Left colon (tissue), 2 donors: Measurements from ENCODE around the gene KBTBD2. TPM values are rescaled to one million over a fixed set of nuclear protein-coding genes. Genes with fewer than 3 reads are reported as not detected.
"Not testable (repeated sequence)": the region's sequence is repeated elsewhere in the genome, so short reads cannot be mapped to it uniquely, and the experiment has no call there.

Experiments
- ATAC-seq: fragments of 200-7000 bp; cut with Tn5 transposase; one replicate; pipeline ENCODE4 v1.9.1; 2020; ENCODE audit warnings: mild to moderate bottlenecking, moderate library complexity
- DNase-seq, 2 donors: peaks; one replicate each; pipeline ENCODE4 v3.0.0-alpha.2; 2020
- intact Hi-C, 2 donors: fragments of 100-400 bp; cut with DNase I in 1 of 2; cut with micrococcal nuclease in 1 of 2; formaldehyde crosslinking; loops; one replicate each; pipeline versions ENCODE4 v1.11.2 to v1.14.0; 2022; cut with DNase I, micrococcal nuclease
- long read RNA-seq: library from polyadenylated mRNA; unstranded; transcript quantifications from one replicate; pipeline ENCODE4 v2.0.0, GENCODE V29; 2021
- total RNA-seq, 2 donors: library from RNA; stranded (reverse); fragmentation: NEBNext Ultra II Directional; extraction: Animal tissue kit (Norgen Biotek cat#: 25700); gene quantifications; one replicate each; pipeline ENCODE4 v1.2.1, GENCODE V29; 2021
- donor health status: DM: no; HTN: no; CAD: no.
- donor health status: DM: yes; HTN: yes; CAD: no.

Gene KBTBD2
- total RNA-seq: 10 to 100 TPM; 22.2 to 25.7 TPM
- long read RNA-seq, transcript KBTBD2-201 (4 exons, 3,745 nt): major isoform, 23 of 36 reads
- long read RNA-seq, partial matches to known transcripts: 2 of 36 reads
- long read RNA-seq, other reads (novel, unspliced or antisense): 11 of 36 reads

DNA sequence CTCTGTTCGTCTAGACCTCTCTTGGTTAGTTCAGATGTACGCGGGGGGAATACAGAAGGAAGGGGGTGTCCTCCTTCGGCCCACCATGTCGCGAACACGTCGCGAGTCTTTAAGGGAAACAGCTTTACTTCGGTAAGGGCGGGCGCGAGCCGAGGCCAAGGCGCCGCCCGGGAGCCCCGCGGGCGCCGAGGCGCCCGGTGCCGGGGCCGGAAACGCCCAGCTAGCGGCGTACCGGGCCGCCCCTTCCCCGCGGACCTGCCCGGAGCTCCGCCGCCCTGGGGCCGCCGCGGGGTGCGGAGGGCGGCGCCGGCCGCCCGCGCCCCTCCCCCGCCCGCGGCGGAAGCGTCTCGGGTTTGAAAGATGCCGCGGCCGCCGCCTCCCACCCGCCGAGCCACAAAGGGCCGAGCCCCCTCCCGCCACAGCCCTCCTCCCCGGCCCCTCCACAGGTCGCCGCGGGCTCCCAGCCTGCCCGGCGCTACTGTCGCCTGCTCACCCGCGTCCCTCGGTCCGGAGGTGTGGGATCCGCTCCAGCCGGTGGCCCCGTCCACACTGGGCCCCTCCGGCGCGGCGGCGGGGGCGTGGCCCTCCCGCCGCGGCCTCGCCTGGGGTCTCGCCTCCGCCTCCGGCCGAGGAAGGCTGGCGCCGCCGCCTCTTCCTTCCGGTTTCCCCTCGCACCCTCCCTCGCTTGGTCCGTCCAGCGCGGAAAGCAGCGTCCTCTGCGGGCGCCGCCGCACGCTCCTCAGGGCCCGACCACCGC is at the start of gene KBTBD2:
Gene KBTBD2, minus strand, starts transcription at position 718 of the 757 bp plus-strand sequence. CDS start 12,156 bp downstream, outside the sequence.
- intact Hi-C loops: no loop called here
- peak; percentile 54 for ATAC-seq

DNA sequence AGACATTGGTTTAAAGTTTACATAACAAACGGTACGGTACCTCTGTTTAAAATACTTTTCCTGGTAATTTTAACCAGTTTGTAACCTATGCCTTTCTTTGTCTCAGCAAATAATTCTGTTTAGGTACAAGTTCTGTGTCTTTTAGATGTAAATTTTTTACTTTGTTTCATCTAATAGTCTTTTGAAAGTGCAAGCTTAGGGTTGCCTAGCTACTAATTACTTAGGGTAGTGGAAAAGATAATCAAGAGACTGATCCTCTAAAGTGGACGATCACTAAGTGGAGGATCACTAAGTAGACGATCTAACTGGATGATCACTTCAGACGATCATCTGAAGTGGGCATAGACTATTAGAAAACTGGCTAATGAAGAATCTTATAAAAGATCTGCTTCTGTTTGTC is 49.6 kb upstream of the KBTBD2 start:
- ATAC-seq (no peak), DNase-seq (no peak)
- intact Hi-C loops: loop anchor here in 1 of 2 donors (10.0 kb wide), 1 partner anchor 114 kb away; no protein-coding TSS in a partner anchor

More for the DNA sequence above, at the start of gene KBTBD2:
- peak; percentile 82 to 85 for DNase-seq

DNA sequence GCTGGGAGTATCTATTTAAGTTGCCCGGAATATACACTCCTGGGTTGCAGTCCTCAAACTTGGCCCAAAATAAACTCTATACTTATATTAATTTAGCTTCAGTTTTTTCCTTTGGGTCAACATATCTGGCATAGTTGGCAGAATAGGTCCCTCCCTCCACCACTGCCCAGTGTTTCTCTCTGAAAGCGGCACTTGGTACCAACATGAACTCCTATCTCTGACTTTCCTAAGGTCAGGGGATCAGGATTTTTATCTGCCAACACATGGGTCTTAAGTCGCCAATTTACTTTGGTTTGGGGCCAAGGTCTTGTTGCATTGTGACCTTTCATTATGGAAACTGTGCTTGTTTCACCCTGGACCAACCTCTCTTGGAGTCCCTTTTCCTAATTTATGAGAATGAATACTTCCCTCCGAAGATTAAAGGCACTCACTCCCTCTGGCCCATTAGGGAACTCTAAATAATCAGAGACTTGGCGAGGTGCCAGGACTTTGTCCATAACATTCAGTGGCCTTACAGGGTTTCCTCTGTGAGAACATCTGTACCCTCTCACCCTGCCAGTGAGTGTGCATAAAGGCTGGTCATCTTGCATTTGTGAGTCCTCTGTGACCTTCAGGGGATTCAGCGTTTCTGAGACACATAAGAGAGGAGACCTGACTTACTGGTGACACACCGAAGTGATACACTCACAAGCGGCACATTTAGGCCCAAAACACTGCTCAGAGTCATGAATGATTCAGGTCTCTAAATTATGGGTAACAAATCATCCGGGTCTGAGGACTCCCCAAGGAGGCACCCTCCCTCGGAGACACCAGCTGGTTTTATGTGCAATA is 46.0 kb upstream of the KBTBD2 start:
- ATAC-seq: no peak
- DNase-seq: peak in 1 of 2 donors; percentile 32
- intact Hi-C loops: no loop called here

DNA sequence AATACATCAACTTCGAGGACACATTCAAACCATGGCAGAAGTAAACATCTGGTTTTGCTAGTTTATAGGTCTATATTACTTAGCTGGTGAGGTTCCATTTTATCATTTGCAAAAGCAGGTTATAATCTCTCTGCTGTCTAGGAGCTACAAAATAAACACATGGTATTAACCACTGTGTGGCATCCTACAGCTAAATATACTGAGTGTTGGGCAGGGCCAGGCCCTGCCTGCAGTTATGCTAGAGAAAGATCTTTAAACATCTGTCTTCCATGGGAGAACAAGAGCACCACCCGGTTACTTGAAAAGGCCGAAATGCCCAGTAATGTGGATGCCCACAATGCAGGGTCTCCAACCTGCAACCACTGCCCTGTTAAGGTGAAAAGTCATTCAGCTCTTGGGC is 45.1 kb upstream of the KBTBD2 start:
- ATAC-seq (peak; percentile 40), DNase-seq (no peak)
- intact Hi-C loops: no loop called here

DNA sequence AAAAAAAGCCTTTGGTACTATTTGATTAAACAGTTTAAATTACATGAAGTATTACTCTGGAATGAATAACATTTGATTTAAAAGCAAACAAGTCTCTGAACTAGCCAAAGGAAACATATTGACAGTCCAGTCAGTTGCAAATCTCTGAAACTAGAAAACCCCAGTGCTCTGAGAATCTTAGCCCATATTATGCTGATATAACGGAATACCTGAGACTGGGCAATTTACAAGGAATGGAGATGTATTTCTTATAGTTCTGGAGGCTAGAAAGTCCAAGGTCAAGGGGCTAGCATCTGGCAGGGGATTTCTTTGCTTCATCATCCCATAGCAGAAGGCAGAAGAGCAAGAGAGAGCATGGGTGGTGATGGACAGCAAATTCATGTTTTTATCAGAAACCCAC is 44.0 kb upstream of the KBTBD2 start:
- intact Hi-C loops: no loop called here
- DNase-seq: no peak
- ATAC-seq: no peak

DNA sequence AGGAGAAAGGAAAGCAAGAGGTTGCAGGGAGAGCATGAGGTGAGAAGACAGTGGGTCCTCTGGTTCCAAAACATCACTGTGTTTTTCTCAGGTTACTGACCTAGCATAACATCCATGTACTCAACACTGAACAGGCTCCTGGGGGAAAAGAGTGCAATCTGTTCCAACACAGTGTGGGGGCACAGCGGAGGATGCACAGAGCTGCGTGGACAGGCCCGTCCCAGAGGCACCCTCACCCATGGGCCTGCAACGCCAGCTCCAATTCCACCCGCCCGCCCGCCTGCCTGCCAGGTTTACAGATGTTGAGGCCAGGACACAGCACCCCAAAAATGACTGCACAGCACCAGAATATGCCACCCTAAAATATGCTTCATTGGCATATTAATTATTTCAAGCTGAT is 38.8 kb upstream of the KBTBD2 start:
- ATAC-seq: no peak
- intact Hi-C loops: no loop called here
- DNase-seq: no peak

DNA sequence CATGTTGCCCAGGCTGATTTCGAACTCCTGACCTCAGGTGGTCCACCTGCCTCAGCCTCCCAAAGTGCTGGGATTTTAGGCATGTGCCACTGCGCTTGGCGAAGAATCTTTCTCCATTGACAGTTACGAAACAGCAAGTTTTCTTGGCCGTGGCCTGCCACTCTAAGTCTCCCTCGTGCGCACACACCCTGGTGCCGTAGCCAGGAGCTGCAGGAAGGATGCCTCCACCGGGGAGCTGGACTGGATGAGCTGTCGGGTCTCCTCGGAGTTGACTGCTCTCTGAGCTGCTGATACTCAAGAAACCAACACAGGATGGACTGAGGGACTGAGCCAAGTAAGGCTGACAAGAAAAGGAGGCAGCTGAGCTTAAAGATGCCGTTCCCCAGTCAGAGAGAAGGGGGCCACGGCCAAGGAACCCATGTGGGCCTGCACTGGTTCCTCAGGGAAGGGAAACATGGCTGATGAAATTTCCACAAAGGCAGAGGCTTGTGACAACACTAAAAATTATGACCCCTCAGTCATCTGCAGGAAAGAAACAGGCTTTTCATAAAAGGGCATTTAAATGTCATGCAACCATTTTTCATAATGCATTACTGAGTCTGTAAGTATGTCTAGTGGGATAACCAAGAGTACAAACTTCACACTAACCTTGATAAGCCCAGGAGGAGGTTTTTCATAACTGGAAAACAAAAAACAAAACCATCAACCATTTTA is 38.0 kb upstream of the KBTBD2 start:
- ATAC-seq (no peak), DNase-seq (no peak)
- intact Hi-C loops: no loop called here

DNA sequence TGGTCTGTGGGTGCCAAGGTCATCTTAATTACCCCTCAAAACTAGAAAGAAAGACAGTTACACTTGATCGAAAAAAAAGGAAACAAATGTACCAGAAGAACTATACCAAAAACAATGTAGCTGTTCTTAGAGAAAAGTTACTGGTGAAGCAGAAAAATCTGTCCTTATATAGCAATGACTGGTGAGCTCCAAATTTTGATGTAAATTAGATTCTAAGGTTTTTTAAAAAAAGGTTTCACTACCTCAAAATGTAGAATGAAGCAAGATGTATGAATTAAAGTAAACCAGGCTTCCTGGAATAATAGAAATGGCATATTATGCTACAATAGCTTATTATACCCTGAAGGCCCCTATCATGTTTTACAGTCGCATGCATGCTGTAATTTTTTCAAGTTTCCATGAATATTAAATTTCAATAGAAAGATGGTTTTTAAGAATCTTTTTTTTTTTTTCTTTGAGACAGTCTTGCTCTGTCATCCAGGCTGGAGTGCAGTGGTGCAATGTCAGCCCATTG is 37.3 kb upstream of the KBTBD2 start:
- DNase-seq (no peak), ATAC-seq (no peak)
- intact Hi-C loops: no loop called here

DNA sequence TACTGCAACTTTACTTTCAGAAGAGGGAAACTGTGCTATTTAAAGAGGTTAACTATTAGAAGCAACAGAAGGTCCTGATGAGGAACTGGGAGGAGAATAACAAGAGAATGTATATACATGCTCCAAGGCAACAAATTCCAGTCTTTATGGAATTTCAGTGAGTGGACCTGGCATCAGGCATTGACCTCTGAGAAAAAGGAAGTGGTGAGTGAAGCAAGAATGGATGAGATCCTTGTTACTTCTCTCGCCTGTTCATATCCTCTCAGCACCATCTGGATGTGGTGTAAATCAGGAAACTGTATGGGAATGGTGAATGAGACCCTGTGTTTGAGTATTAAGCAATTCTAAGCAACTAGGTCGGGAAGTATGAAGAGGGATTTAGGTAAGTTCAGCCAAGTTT is 30.3 kb upstream of the KBTBD2 start:
- no peak for ATAC-seq
- intact Hi-C loops: no loop called here

DNA sequence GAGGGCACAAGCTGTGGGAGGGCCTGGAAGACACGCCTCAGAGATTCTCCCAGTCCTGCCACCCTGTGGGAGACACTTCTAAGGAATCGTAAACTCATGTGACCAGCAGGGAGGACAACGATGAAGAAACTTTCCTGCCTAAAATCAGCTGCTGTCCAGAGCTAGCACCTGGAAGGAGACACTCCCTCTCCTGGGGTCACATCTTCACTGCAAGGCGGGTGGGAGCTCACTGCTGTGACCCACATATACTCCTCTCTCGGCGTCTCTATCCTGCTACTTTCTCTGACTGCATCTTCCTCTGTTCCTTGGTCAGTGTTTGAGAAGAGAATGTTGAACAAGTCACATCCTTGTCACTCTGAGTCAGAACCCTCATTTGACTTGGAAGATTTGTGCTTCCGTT is 25.4 kb upstream of the KBTBD2 start:
- DNase-seq, ATAC-seq, intact Hi-C loops: not testable (repeated sequence)

More for the DNA sequence above, 30.3 kb upstream of the KBTBD2 start:
- DNase-seq: no peak

DNA sequence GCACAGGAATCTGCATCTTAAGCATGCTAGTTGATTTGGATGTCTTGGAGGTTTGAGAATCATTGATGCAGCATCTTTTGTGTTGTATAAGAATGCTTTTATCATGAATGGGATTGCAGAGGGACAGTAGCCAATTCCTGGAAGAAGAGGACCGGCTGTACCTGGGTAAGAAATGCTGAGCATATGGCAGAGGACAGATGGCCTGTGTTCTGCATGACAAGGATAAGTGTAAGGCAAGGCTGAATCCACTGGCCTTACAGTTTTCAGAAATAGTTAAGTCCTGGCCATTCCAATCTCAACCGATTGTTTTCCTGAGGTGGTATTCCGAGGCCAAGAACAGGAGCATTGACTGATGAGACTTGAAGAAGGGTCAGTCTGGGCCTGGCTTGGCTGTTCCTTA is 24.4 kb upstream of the KBTBD2 start:
- DNase-seq (no peak), ATAC-seq (no peak)
- intact Hi-C loops: no loop called here

DNA sequence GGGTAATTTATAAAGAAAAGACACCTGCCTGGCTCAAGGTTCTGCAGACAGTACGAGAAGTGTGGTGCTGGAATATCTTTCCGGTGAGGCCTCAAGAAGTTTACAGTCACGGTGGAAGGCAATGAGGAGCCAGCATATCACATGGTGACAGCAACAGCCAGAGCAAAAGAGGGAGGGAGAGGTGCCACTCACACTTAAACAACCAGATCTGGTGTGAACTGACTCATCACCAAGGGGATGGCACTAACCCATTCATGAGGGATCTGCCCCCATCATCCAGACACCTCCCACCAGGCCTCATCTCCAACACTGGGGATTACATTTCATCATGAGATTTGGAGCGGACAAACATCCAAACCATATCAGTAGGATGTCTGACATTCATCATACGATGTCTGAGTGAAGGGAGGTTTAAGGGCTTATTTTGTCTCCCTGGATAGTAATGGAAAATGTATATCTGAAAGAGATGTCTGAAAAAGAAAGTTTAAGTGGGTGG is 23.5 kb upstream of the KBTBD2 start:
- no peak for DNase-seq
- no peak for ATAC-seq
- intact Hi-C loops: no loop called here

DNA sequence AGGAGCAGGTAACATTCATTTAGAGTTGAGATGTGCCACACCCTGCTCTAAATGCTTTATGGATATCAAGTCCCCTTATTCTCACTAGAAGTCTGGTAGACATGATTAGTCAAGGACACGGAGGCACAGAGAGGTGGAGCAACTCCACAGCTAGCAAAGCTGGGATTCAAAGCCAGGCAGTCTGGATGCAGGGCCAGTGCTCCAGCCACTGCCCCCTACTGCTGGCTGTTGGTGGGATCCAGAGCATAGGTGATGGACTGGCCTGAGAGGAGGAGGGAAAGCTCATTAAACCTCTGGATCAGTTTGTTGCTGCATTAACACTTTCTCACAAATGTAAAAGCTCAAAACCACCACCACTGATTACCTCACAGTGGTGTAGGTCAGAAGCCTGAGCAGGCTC is 22.6 kb upstream of the KBTBD2 start:
- ATAC-seq (peak; percentile 17), DNase-seq (no peak)
- intact Hi-C loops: no loop called here

DNA sequence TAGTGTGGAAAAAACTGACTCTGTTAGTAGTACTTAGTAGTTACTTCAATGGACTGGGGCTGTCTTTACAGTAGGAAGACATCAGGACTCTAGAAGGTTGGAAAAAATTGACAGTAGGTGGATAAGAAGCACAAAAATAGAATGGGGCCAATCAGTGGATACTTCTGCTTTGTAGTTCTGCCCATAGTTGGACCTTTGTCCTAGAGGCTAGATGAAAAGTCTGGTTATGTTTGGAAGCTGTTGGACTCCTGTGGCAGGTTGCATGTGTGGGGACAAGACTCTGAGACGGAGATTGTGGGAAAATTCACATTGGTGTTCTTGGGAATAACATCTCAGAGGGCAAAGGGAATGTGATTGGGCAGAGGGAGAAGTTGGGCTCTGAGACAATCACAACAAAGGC is 18.6 kb upstream of the KBTBD2 start:
- intact Hi-C loops: no loop called here
- DNase-seq: no peak
- ATAC-seq: no peak

DNA sequence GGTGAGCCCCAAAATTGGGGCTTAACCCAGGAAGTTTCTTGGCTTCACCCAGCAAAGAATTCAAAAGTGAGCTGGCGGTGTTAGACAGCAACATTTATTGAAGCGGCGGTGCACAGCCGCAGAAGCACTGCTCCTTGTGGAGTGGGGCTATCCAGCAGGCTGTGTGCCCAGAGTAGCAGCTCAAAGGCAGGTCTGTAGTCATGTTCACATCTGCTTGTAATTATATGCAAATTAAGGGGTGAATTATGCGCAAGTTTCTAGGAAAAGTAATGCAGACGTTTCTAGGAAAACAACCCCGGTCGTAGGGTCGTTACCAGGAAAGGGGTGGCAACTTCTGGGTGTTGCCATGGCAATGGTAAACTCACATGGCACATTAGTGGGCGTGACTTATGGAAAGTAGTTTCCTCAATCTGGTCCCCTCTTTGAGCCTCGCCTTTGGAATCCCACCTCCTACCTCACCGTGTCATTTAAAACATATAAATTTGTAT is 13.7 kb upstream of the KBTBD2 start:
- ATAC-seq (peak; percentile 87), DNase-seq (peak; percentile 33 to 50)
- intact Hi-C loops: no loop called here

DNA sequence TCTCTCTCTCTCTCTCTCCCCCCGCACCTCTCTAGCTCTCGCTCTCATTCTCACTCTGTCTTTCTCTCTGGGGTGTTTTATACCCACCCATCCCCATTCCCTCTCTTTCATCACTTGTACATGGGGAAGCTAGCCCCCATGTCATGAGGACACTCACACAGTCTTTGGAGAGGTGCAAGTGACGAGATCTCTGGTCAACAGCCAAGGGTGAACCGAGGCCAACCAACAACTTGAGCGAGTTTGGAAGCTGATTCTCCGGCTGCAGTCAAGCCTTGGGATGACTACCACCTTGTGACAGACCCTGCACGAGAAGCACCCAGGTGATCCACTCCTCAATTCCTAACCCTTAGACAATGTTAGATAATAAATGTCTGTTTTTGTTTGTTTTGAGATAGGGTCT is 10.1 kb upstream of the KBTBD2 start:
- no peak for ATAC-seq
- intact Hi-C loops: no loop called here
- no peak for DNase-seq

DNA sequence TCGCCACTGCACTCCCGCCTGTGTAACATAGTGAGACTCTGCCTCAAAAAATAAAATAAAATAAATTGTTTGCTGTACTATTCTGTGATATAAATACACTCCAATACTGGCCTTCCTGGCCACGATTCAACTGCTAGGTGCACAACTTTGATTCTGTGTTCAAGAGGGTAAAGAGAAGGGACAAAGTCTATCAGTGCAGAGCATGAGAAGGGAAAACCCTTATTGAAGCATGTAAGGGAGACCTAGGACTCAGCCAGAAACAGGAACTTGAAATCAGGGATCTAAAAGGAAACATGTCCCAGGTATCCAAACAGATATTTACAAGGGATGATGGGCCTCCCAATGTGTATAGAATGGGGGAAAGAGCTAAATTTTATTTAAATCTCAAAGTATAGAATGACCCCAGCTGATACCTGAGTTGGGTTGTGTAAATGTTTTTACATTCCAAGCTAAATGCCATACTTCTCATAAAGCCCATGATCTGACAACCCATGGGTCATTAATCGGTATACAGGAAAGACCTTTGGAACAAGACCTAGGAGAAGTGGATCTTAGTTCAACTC is 9.0 kb upstream of the KBTBD2 start:
- DNase-seq: no peak
- ATAC-seq: peak; percentile 30
- intact Hi-C loops: no loop called here

DNA sequence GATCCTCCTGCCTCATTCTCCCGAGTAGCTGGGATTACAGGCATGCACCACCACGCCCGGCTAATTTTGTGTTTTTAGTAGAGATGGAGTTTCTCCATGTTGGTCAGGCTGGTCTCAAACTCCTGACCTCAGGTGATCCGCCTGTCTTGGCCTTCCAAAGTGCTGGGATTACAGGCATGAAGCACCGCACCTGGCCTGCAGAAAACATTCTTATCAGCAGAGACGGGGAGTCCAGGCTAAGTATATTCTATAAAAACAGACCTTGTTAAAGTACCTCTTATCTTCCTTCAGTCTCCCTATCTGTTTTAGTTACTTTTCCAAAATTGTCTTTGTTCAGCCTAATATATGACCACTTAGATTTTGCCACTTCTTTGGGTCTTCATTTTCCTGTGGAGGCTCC is 5.8 kb upstream of the KBTBD2 start:
- DNase-seq, intact Hi-C loops, ATAC-seq: not testable (repeated sequence)
